Nephron progenitor cell (in vitro differentiated cells): ENCODE data around the gene ARFGEF3.

Experiments
- DNase-seq: peaks from one replicate; pipeline ENCODE4 v3.0.0; 2021
- H3K27ac Mint-ChIP-seq: 2 replicates; pipeline ENCODE4 v1.8.0; 2021; ENCODE audit warnings: mild to moderate bottlenecking, moderate library complexity, mixed read lengths
- H3K27me3 Mint-ChIP-seq: 2 replicates; pipeline ENCODE4 v1.8.0; 2021; ENCODE audit warnings: mild to moderate bottlenecking, low read depth, mixed read lengths; ENCODE audit not compliant: poor library complexity
- H3K36me3 Mint-ChIP-seq: 2 replicates; pipeline ENCODE4 v1.8.0; 2021; ENCODE audit warnings: low read depth, mixed read lengths
- H3K4me1 Mint-ChIP-seq: 2 replicates; pipeline ENCODE4 v1.8.0; 2021; ENCODE audit warnings: mixed read lengths
- H3K4me3 Mint-ChIP-seq: 2 replicates; pipeline ENCODE4 v1.8.0; 2021; ENCODE audit warnings: mild to moderate bottlenecking, moderate library complexity, mixed read lengths
- H3K9me3 Mint-ChIP-seq: 2 replicates; pipeline ENCODE4 v1.8.0; 2021; ENCODE audit warnings: mild to moderate bottlenecking, moderate library complexity, mixed read lengths
- CTCF ChIP-seq: fragments of 200-600 bp; sonication (generic); IDR thresholded peaks from 2 replicates; pipeline ENCODE4 v1.5.0; 2021; ENCODE audit warnings: antibody characterized with exemption

ARFGEF3 gene

GRCh38 chr6:138292482-138292881 is 130.7 kb downstream of the ARFGEF3 start:
- Mint-ChIP-seq H3K27me3 (peaks cover 37% of the 10 kb centered on the region), H3K4me3 (no peak overlapping the region), H3K4me1 (no peaks in the 10 kb centered on the region), H3K9me3 (no peaks in the 10 kb centered on the region), H3K27ac (no peak overlapping the region), H3K36me3 (no peaks in the 10 kb centered on the region)
- TF ChIP-seq CTCF: no peak
- no peak for DNase-seq

- Mint-ChIP-seq H3K27ac (no peak overlapping the region), H3K4me1 (no peaks in the 10 kb centered on the region), H3K4me3 (no peak overlapping the region), H3K27me3 (peaks cover 41% of the 10 kb centered on the region), H3K36me3 (no peaks in the 10 kb centered on the region), H3K9me3 (no peaks in the 10 kb centered on the region)
- no peak for TF ChIP-seq CTCF
- no peak for DNase-seq
Measured at GRCh38 chr6:138293428-138294395, 132.0 kb downstream of the ARFGEF3 start.

- DNase-seq: no peak
- no peak overlapping the region for H3K4me3 Mint-ChIP-seq
- H3K4me1 Mint-ChIP-seq: peaks cover 5% of the 10 kb centered on the region
- no peaks in the 10 kb centered on the region for H3K9me3 Mint-ChIP-seq
- peaks cover 44% of the 10 kb centered on the region for H3K27me3 Mint-ChIP-seq
- TF ChIP-seq CTCF: no peak
- no peak overlapping the region for H3K27ac Mint-ChIP-seq
- no peaks in the 10 kb centered on the region for H3K36me3 Mint-ChIP-seq
Measured at GRCh38 chr6:138296381-138296780, 134.6 kb downstream of the ARFGEF3 start.

GRCh38 chr6:138296786-138297185 is 135.0 kb downstream of the ARFGEF3 start:
- peaks cover 5% of the 10 kb centered on the region for H3K4me1 Mint-ChIP-seq
- no peak overlapping the region for H3K27ac Mint-ChIP-seq
- DNase-seq: no peak
- TF ChIP-seq CTCF: no peak
- no peaks in the 10 kb centered on the region for H3K9me3 Mint-ChIP-seq
- H3K36me3 Mint-ChIP-seq: no peaks in the 10 kb centered on the region
- no peak overlapping the region for H3K4me3 Mint-ChIP-seq
- H3K27me3 Mint-ChIP-seq: peaks cover 45% of the 10 kb centered on the region

GRCh38 chr6:138297761-138298298 is 136.1 kb downstream of the ARFGEF3 start:
- no peak overlapping the region for H3K27ac Mint-ChIP-seq
- no peak for TF ChIP-seq CTCF
- no peak for DNase-seq
- H3K27me3 Mint-ChIP-seq: peaks cover 52% of the 10 kb centered on the region
- H3K4me3 Mint-ChIP-seq: no peak overlapping the region
- no peaks in the 10 kb centered on the region for H3K9me3 Mint-ChIP-seq
- H3K36me3 Mint-ChIP-seq: no peaks in the 10 kb centered on the region
- peaks cover 5% of the 10 kb centered on the region for H3K4me1 Mint-ChIP-seq
